ENCODE data around the gene GGPS1. TPM values are rescaled to one million over a fixed set of nuclear protein-coding genes. Genes with fewer than 3 reads are reported as not detected.
"Not testable (repeated sequence)": the region's sequence is repeated elsewhere in the genome, so short reads cannot be mapped to it uniquely, and the experiment has no call there.

GGPS1 gene
- total RNA-seq, result 10 to 100 TPM; 28.9 to 32.9 TPM

- H3K9me3 Mint-ChIP-seq, result no peaks in the 10 kb centered on the region
- H3K27ac Mint-ChIP-seq, result no peak within 1 kb of the TSS
- peaks cover 10% of the 10 kb centered on the region for H3K4me1 Mint-ChIP-seq
- H3K27me3 Mint-ChIP-seq, result no peaks in the 10 kb centered on the region
- H3K4me3 Mint-ChIP-seq, result no peak within 1 kb of the TSS
- peaks cover 36% of the 10 kb centered on the region for H3K36me3 Mint-ChIP-seq (ENCODE audit: low read depth)
- ATAC-seq (replicated peaks), result peak; percentile 84
These were observed at the start of gene GGPS1 for GRCh38 chr1:235328271-235329138. TSS of gene GGPS1 (plus strand) at chr1:235328570. CDS start at chr1:235335265, 6,695 bp downstream.

GRCh38 chr1:235278915-235279292 is 49.5 kb upstream of the GGPS1 start:
- H3K9me3 Mint-ChIP-seq, result no peaks in the 10 kb centered on the region
- no peaks in the 10 kb centered on the region for H3K36me3 Mint-ChIP-seq (ENCODE audit: low read depth)
- H3K4me3 Mint-ChIP-seq, result no peak overlapping the region
- H3K27me3 Mint-ChIP-seq, result no peaks in the 10 kb centered on the region
- ATAC-seq (replicated peaks), result no peak
- H3K27ac Mint-ChIP-seq, result no peak overlapping the region
- H3K4me1 Mint-ChIP-seq, result peaks cover 31% of the 10 kb centered on the region

GRCh38 chr1:235279694-235280093 is 48.7 kb upstream of the GGPS1 start:
- no peaks in the 10 kb centered on the region for H3K9me3 Mint-ChIP-seq
- H3K27me3 Mint-ChIP-seq, result no peaks in the 10 kb centered on the region
- peaks cover 31% of the 10 kb centered on the region for H3K4me1 Mint-ChIP-seq
- no peak for ATAC-seq (replicated peaks)
- no peak overlapping the region for H3K27ac Mint-ChIP-seq
- no peaks in the 10 kb centered on the region for H3K36me3 Mint-ChIP-seq (ENCODE audit: low read depth)
- no peak overlapping the region for H3K4me3 Mint-ChIP-seq

GRCh38 chr1:235280467-235280866 is 47.9 kb upstream of the GGPS1 start:
- Mint-ChIP-seq H3K36me3 (ENCODE audit: low read depth) (no peaks in the 10 kb centered on the region), H3K27ac (no peak overlapping the region), H3K27me3 (no peaks in the 10 kb centered on the region), H3K9me3 (no peaks in the 10 kb centered on the region), H3K4me1 (peaks cover 25% of the 10 kb centered on the region), H3K4me3 (no peak overlapping the region)
- ATAC-seq (replicated peaks), result no peak

- not testable (repeated sequence) for H3K9me3 Mint-ChIP-seq; H3K4me3 Mint-ChIP-seq; ATAC-seq (replicated peaks); H3K27ac Mint-ChIP-seq; H3K27me3 Mint-ChIP-seq; H3K36me3 Mint-ChIP-seq (ENCODE audit: low read depth)
- H3K4me1 Mint-ChIP-seq, result peaks cover 26% of the 10 kb centered on the region
These were observed 44.7 kb upstream of the GGPS1 start for GRCh38 chr1:235283636-235284035.

GRCh38 chr1:235284231-235284769 is 44.1 kb upstream of the GGPS1 start:
- no peak for ATAC-seq (replicated peaks)
- no peak overlapping the region for H3K4me3 Mint-ChIP-seq
- no peaks in the 10 kb centered on the region for H3K9me3 Mint-ChIP-seq
- peaks cover 27% of the 10 kb centered on the region for H3K4me1 Mint-ChIP-seq
- no peaks in the 10 kb centered on the region for H3K27me3 Mint-ChIP-seq
- no peak overlapping the region for H3K27ac Mint-ChIP-seq
- H3K36me3 Mint-ChIP-seq (ENCODE audit: low read depth), result no peaks in the 10 kb centered on the region

- ATAC-seq (replicated peaks), result peak; percentile 85
- Mint-ChIP-seq H3K4me3 (peak overlapping the region; percentile 10), H3K27ac (no peak overlapping the region), H3K4me1 (peaks cover 22% of the 10 kb centered on the region), H3K9me3 (no peaks in the 10 kb centered on the region), H3K27me3 (no peaks in the 10 kb centered on the region), H3K36me3 (ENCODE audit: low read depth) (no peaks in the 10 kb centered on the region)
These were observed 41.7 kb upstream of the GGPS1 start for GRCh38 chr1:235286667-235287066.

- no peaks in the 10 kb centered on the region for H3K9me3 Mint-ChIP-seq
- H3K36me3 Mint-ChIP-seq (ENCODE audit: low read depth), result no peaks in the 10 kb centered on the region
- no peaks in the 10 kb centered on the region for H3K27me3 Mint-ChIP-seq
- no peak overlapping the region for H3K27ac Mint-ChIP-seq
- ATAC-seq (replicated peaks), result no peak
- peak overlapping the region; percentile 10 for H3K4me3 Mint-ChIP-seq
- peaks cover 24% of the 10 kb centered on the region for H3K4me1 Mint-ChIP-seq
These were observed 41.0 kb upstream of the GGPS1 start for GRCh38 chr1:235287208-235287882.

GRCh38 chr1:235289859-235290739 is 38.3 kb upstream of the GGPS1 start:
- H3K9me3 Mint-ChIP-seq, result no peaks in the 10 kb centered on the region
- peaks cover 30% of the 10 kb centered on the region for H3K4me1 Mint-ChIP-seq
- no peak overlapping the region for H3K27ac Mint-ChIP-seq
- H3K36me3 Mint-ChIP-seq (ENCODE audit: low read depth), result no peaks in the 10 kb centered on the region
- H3K27me3 Mint-ChIP-seq, result no peaks in the 10 kb centered on the region
- H3K4me3 Mint-ChIP-seq, result no peak overlapping the region
- ATAC-seq (replicated peaks), result no peak

- Mint-ChIP-seq H3K4me3 (no peak overlapping the region), H3K27me3 (no peaks in the 10 kb centered on the region), H3K36me3 (ENCODE audit: low read depth) (no peaks in the 10 kb centered on the region), H3K9me3 (no peaks in the 10 kb centered on the region), H3K27ac (no peak overlapping the region), H3K4me1 (peaks cover 33% of the 10 kb centered on the region)
- no peak for ATAC-seq (replicated peaks)
These were observed 37.4 kb upstream of the GGPS1 start for GRCh38 chr1:235290740-235291502.

- Mint-ChIP-seq H3K4me1 (peaks cover 29% of the 10 kb centered on the region), H3K36me3 (ENCODE audit: low read depth) (no peaks in the 10 kb centered on the region), H3K9me3 (no peaks in the 10 kb centered on the region), H3K27ac (peak overlapping the region; percentile 11), H3K27me3 (no peaks in the 10 kb centered on the region), H3K4me3 (no peak overlapping the region)
- no peak for ATAC-seq (replicated peaks)
These were observed 36.7 kb upstream of the GGPS1 start for GRCh38 chr1:235291599-235292091.

GRCh38 chr1:235292790-235293189 is 35.6 kb upstream of the GGPS1 start:
- ATAC-seq (replicated peaks), result no peak
- Mint-ChIP-seq H3K9me3 (no peaks in the 10 kb centered on the region), H3K4me1 (peaks cover 31% of the 10 kb centered on the region), H3K27ac (no peak overlapping the region), H3K4me3 (no peak overlapping the region), H3K36me3 (ENCODE audit: low read depth) (peaks cover 3% of the 10 kb centered on the region), H3K27me3 (no peaks in the 10 kb centered on the region)

GRCh38 chr1:235293322-235293942 is 34.9 kb upstream of the GGPS1 start:
- H3K9me3 Mint-ChIP-seq, result no peaks in the 10 kb centered on the region
- no peaks in the 10 kb centered on the region for H3K27me3 Mint-ChIP-seq
- H3K4me3 Mint-ChIP-seq, result no peak overlapping the region
- ATAC-seq (replicated peaks), result no peak
- peaks cover 34% of the 10 kb centered on the region for H3K4me1 Mint-ChIP-seq
- no peak overlapping the region for H3K27ac Mint-ChIP-seq
- peaks cover 5% of the 10 kb centered on the region for H3K36me3 Mint-ChIP-seq (ENCODE audit: low read depth)
